ENCODE measurements around the gene ADGRL3.

Gene ADGRL3

GRCh38 chr4:61277785-61278760, 77.9 kb downstream of the ADGRL3 start:
- no peak for DNase-seq (ENCODE audit: low read depth)

DNA sequence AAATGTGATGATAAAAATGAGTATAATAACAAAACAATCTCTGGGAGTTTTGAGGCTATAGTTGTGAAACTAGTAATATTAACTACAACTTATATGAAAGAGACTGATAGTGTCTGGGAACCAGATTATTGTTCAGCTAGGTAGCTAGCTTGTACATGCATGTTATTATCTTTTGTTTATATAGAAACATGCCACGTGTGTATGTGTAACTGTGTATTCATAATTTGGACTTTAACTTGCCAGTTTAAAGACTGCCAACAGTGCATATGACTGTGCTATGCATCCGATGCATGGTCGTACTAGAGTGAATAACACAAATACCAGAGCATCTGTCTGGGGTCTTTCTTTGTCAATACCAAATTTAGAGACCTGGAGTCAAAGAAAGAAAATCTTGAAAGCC, 92.2 kb downstream of the ADGRL3 start:
- DNase-seq (ENCODE audit: low read depth) = no peak

DNA sequence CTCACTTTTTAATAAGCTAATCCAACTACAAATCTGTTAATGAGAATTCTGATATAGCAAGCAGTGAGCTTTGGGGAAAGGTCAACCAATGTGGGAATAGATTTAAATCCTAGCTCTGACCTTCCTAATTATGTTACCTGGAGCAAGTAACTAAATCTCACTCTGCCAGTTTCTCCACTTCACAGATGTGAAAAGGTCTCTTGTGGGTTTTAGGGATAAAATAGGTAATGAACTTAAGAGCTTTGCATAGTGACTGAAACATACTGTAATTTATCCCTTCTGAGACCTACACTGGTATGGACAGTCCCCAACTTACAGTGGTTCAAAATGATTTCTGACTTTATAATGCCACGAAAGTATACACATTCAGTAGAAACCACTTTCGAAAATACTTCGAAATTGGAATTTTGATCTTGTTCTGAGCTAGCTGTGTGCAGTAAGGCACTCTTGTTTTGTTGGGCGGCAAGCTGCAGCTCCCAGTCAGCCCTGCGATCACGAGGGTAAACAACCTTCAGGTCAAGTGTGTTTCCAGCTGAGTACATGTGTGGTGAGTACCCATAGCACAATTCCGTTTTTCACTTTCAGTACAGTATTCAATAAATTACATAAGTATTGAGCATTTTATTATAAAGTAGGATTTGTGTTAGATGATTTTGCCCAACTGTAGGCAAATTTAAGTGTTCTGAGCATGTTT, 93.7 kb downstream of the ADGRL3 start:
- no peak for DNase-seq (ENCODE audit: low read depth)

GRCh38 chr4:61294936-61295335, 94.8 kb downstream of the ADGRL3 start:
- no peak for DNase-seq (ENCODE audit: low read depth)

DNA sequence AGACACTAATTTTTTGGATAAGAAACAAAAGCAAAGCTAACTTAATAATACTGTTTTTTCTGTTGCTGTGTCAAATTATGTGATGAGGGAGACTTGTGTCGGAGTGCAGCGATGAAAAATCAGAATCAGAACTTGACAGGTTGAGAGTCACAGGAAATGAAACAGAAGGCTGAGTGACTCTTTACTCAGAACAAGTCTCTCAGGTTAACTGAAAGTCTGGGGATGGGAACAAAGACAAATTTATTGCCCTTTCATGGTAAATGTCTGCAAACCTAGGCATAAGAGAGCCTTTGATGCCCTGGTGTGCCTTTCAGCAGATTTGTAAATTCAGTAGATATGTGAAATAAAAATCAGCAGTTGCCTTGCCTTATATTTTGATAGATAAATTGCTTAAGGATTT, 96.0 kb downstream of the ADGRL3 start:
- DNase-seq (ENCODE audit: low read depth) = no peak

GRCh38 chr4:61298178-61298740, 98.1 kb downstream of the ADGRL3 start:
- DNase-seq (ENCODE audit: low read depth) = no peak

GRCh38 chr4:61299316-61299715, 99.2 kb downstream of the ADGRL3 start:
- no peak for DNase-seq (ENCODE audit: low read depth)

- DNase-seq (ENCODE audit: low read depth) = no peak
Observed at GRCh38 chr4:61300266-61300844, 100.2 kb downstream of the ADGRL3 start.

- no peak for DNase-seq (ENCODE audit: low read depth)
Observed at GRCh38 chr4:61301271-61301670, 101.1 kb downstream of the ADGRL3 start.

DNA sequence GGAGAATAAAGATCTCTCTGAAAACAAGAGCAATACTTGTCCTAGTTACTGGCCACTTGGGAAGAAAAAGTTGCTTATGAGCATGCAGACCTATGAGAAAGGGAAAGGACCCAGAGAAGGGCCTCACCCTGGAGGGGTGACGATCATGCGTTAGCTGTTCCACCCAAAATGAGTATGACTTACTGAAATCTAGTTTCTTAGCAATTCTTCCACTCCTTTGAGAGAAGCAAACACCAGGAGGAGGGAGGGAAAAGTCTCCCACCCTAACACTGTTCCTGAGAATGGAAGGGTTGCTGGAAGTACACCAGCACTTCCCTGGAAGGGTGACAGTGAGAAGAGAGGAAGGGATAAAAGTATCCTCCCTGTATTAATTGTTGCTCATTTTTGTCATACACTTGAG, 107.9 kb downstream of the ADGRL3 start:
- no peak for DNase-seq (ENCODE audit: low read depth)

- DNase-seq (ENCODE audit: low read depth) = no peak
Observed at GRCh38 chr4:61309616-61310015, 109.5 kb downstream of the ADGRL3 start.

GRCh38 chr4:61312526-61312925, 112.4 kb downstream of the ADGRL3 start:
- DNase-seq (ENCODE audit: low read depth) = no peak

DNA sequence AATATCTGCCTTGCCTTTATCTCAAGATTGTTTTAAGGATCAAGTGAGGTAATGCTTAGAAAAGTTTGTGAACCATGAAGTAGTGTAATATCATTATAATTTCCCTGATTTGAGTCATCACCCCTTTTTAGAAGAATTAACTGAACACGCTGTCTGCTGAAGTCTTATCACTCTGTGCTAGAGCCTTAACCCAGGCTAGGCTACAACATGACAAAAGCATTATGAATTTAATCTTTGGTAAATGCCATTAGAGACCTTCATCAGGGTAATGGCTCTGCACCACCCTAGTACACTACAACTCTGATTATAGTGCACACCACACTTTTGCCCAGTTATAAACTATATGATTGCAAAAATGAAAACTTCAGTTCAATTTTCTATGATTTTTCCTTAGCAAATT, 118.3 kb downstream of the ADGRL3 start:
- DNase-seq (ENCODE audit: low read depth) = no peak

DNA sequence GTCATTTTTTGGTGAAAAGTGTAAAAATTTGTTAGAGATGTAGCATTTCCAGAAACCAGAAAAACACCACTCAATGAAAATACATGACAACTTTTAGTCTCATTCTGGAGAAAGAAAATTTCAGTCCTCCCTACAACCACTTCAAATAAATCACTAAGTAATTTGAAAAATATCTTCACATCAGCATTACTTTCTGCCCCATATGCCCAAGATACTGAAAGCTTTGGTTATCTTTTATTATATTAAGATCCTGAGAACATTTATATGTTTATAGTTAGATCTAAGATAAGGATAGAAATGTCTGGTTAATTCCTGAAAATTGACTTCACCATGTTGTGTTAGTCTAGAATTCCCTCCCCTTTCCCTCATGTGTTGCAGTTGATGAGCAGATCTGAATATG, 119.0 kb downstream of the ADGRL3 start:
- DNase-seq (ENCODE audit: low read depth) = no peak

DNA sequence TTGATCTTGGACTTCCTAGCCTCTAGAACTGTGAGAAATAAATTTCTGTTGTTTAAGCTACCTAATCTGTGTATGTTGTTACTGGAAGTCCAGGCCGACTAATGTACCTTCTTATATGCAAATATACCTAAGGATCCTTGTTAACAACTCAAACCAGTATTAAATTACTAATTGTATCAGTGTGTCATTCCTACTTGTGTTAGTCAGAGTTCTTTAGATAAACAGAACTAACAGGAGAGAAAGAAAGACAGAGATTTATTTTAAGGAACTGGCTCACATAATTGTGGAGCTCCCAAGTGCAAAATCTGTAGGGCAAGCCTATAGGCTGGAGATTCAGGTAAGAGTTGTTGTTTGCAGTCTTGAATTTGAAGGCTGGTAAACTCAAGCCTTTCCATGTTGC, 120.0 kb downstream of the ADGRL3 start:
- DNase-seq (ENCODE audit: low read depth) = no peak

DNA sequence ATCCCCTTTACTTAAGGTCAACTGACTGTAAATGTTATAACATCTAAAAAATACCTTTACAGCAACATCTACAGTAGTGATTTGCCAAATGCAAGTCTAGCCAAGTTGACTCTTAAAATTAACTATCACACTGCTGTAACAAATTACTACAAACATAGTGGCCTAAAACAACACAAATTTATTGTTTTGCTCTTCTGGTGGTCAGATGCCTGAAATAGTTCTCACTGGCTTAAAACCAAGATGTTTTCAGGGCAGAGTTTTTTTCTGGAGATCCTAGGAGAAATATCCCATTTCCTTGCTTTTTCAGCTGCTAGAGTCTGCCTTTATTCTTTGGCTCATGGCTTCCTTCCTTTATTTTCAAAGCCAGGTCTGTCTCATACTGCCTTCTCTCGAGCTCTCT, 120.5 kb downstream of the ADGRL3 start:
- DNase-seq (ENCODE audit: low read depth) = no peak

DNA sequence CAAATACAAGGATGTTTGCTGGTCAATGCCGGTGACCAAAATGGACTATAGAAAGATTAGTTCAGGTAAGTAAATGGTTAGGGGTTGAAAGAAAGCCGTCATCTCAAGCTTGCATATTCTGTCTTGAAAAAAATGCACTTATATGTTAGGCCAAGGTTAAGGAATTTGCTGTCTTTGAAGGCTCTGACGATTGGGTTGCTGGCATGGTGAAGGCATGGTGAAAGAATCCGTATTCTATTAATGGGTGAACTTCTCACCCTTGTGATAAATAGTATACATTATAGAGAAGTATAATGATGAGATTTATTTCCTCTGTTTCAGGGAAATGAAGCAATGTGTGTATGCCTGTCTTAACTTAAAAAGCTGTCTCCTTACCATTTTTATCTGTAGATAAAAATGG, 132.6 kb downstream of the ADGRL3 start:
- DNase-seq (ENCODE audit: low read depth) = no peak

GRCh38 chr4:61333490-61333889, 133.4 kb downstream of the ADGRL3 start:
- DNase-seq (ENCODE audit: low read depth) = no peak

DNA sequence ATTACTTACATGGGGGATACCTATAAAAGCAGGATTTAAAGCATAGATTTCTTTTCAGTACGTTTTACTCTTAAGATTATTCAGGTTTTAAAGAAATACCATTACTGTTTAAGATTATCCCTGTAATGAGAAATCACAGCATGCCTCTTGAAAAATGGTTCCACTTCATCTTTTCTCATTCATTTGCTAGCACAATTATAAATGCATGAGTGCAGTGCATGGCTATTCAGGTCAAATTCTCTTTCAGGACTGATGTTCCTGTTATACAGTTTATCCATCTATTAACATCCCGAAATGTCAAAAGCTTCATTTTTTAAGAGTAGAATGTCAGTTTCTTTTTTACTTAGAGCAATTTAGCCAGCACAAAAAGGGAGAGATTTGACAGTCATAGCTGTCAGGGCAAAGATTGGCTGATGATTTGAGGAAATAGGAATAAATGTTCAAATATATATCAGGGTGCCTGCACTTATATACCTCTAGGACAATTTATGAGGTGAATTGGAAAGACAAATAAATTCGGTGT, 135.2 kb downstream of the ADGRL3 start:
- no peak for DNase-seq (ENCODE audit: low read depth)

GRCh38 chr4:61336488-61336887, 136.4 kb downstream of the ADGRL3 start:
- DNase-seq (ENCODE audit: low read depth) = no peak

- DNase-seq (ENCODE audit: low read depth) = no peak
Observed at GRCh38 chr4:61336916-61337315, 136.8 kb downstream of the ADGRL3 start.

DNA sequence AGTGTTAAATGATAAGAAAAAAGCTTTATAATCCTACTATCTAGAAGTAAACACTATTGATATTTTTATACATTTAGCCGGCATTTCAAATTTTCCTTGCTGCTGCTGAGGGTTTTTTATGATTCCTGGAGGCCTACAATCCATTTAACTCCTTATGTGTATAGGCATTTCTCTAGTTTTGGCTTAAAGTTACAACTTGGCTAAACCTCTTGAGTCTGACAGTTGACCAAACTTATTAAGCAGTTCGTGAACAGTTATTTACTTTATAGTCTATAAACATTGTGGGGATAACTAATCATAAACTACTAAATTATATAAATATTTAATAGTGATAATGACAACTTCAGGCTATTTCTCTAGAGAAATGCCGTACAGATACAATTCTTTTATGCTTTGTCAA, 141.9 kb downstream of the ADGRL3 start:
- no peak for DNase-seq (ENCODE audit: low read depth)
